Measurements from ENCODE around the gene TMEM138. TPM values are rescaled to one million over a fixed set of nuclear protein-coding genes. Genes with fewer than 3 reads are reported as not detected.

The TMEM138 gene
- total and polyA plus RNA-seq, 2 donors = 25.5 to 34.3 TPM

- H3K27ac ChIP-seq (ENCODE audit: low read depth) = no peak overlapping the region
- DNase-seq (ENCODE audit: extremely low spot score) = no peak
- H3K4me3 ChIP-seq (ENCODE audit: low read depth, low read length) = no peak overlapping the region
- H3K4me1 ChIP-seq (ENCODE audit: insufficient read depth) = peaks cover 8% of the 10 kb centered on the region
- no peaks in the 10 kb centered on the region for H3K36me3 ChIP-seq (ENCODE audit: insufficient read depth)
- WGBS = 60% methylated on average over 1 of the region's 1 CpG
These were observed 26.8 kb upstream of the TMEM138 start for GRCh38 chr11:61335355-61335710.

GRCh38 chr11:61336171-61336935 is 25.8 kb upstream of the TMEM138 start:
- H3K36me3 ChIP-seq (ENCODE audit: insufficient read depth) = no peaks in the 10 kb centered on the region
- no peak overlapping the region for H3K27ac ChIP-seq (ENCODE audit: low read depth)
- H3K4me1 ChIP-seq (ENCODE audit: insufficient read depth) = peaks cover 5% of the 10 kb centered on the region
- DNase-seq (ENCODE audit: extremely low spot score) = peak; percentile 40
- H3K4me3 ChIP-seq (ENCODE audit: low read depth, low read length) = no peak overlapping the region
- 30% methylated on average over 8 of the region's 8 CpGs for WGBS

GRCh38 chr11:61337706-61338470 is 24.3 kb upstream of the TMEM138 start:
- DNase-seq (ENCODE audit: extremely low spot score) = no peak
- H3K27ac ChIP-seq (ENCODE audit: low read depth) = no peak overlapping the region
- no peaks in the 10 kb centered on the region for H3K4me1 ChIP-seq (ENCODE audit: insufficient read depth)
- H3K36me3 ChIP-seq (ENCODE audit: insufficient read depth) = no peaks in the 10 kb centered on the region
- 94% methylated on average over 15 of the region's 15 CpGs for WGBS
- no peak overlapping the region for H3K4me3 ChIP-seq (ENCODE audit: low read depth, low read length)

DNA sequence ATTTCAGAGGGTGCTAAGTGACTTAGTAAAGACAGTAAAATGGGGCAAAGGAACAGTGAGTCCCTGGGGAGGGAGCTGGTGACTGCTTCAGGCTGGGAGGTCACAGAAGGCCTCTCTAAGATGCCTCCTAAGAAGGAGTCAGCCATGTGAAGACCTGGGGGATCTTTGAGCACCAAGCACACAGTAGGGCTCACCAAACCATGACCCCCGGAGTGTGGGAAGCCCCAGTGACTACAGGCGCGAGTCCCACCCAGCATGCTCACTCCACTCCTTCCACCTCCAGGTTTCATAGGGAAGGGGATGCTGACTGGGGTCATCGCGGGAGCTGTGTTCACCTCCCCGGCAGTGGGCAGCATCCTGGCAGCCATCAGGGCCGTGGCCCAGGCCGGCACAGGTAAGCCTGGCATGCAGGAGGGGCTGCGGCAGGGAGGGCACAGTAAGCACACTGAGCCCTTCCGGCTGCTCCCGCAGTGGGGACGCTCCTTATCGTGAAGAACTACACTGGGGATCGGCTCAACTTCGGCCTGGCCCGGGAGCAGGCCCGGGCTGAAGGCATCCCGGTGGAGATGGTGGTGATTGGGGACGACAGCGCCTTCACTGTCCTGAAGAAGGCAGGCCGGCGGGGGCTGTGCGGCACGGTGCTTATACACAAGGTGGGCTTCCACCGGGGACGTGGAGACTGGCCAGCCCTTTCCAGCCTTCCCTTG is 23.2 kb upstream of the TMEM138 start:
- Histone ChIP-seq H3K4me3 (ENCODE audit: low read depth, low read length) (no peak overlapping the region), H3K36me3 (ENCODE audit: insufficient read depth) (no peaks in the 10 kb centered on the region), H3K4me1 (ENCODE audit: insufficient read depth) (no peaks in the 10 kb centered on the region), H3K27ac (ENCODE audit: low read depth) (no peak overlapping the region)
- DNase-seq (ENCODE audit: extremely low spot score) = no peak
- 91% methylated on average over 26 of the region's 26 CpGs for WGBS

GRCh38 chr11:61339490-61339878 is 22.7 kb upstream of the TMEM138 start:
- no peak for DNase-seq (ENCODE audit: extremely low spot score)
- H3K27ac ChIP-seq (ENCODE audit: low read depth) = no peak overlapping the region
- H3K4me1 ChIP-seq (ENCODE audit: insufficient read depth) = no peaks in the 10 kb centered on the region
- WGBS = 85% methylated on average over 4 of the region's 4 CpGs
- H3K4me3 ChIP-seq (ENCODE audit: low read depth, low read length) = no peak overlapping the region
- no peaks in the 10 kb centered on the region for H3K36me3 ChIP-seq (ENCODE audit: insufficient read depth)

- WGBS = 99% methylated on average over 2 of the region's 2 CpGs
- no peak overlapping the region for H3K27ac ChIP-seq (ENCODE audit: low read depth)
- DNase-seq (ENCODE audit: extremely low spot score) = no peak
These were observed 21.2 kb upstream of the TMEM138 start for GRCh38 chr11:61340979-61341378.

GRCh38 chr11:61341706-61342105 is 20.5 kb upstream of the TMEM138 start:
- Histone ChIP-seq H3K36me3 (ENCODE audit: insufficient read depth) (no peaks in the 10 kb centered on the region), H3K27ac (ENCODE audit: low read depth) (no peak overlapping the region), H3K4me1 (ENCODE audit: insufficient read depth) (no peaks in the 10 kb centered on the region), H3K4me3 (ENCODE audit: low read depth, low read length) (no peak overlapping the region)
- DNase-seq (ENCODE audit: extremely low spot score) = no peak
- WGBS = 93% methylated on average over 4 of the region's 4 CpGs

More at GRCh38 chr11:61340979-61341378, 21.2 kb upstream of the TMEM138 start:
- no peaks in the 10 kb centered on the region for H3K36me3 ChIP-seq (ENCODE audit: insufficient read depth)
- no peak overlapping the region for H3K4me3 ChIP-seq (ENCODE audit: low read depth, low read length)
- no peaks in the 10 kb centered on the region for H3K4me1 ChIP-seq (ENCODE audit: insufficient read depth)

DNA sequence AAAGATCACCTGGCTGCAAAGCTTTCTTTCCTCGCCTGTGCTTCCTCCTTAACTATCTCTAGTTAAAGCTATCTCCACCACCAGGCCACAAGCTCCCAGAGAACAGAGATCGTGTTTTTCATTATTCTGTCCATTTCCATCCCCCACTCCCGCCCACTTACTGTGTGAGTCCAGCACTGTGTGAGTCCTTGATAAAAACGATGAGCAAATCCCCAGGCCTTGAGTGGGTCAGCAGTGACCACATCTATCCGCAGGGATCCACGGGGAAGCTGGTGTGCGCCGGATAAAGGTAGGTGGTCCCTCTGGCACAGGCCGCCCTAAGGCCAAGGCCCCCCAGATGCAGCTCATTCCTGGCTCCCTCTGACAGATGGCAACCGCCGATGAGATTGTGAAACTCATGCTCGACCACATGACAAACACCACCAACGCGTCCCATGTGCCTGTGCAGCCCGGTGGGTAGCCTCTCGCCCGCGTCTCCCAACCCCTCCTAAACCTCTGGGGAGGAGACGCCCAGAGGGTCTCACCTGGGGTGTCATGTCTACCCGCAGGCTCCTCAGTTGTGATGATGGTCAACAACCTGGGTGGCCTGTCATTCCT is 19.9 kb upstream of the TMEM138 start:
- H3K36me3 ChIP-seq (ENCODE audit: insufficient read depth) = no peaks in the 10 kb centered on the region
- WGBS = 90% methylated on average over 20 of the region's 20 CpGs
- H3K4me3 ChIP-seq (ENCODE audit: low read depth, low read length) = no peak overlapping the region
- DNase-seq (ENCODE audit: extremely low spot score) = no peak
- H3K27ac ChIP-seq (ENCODE audit: low read depth) = no peak overlapping the region
- H3K4me1 ChIP-seq (ENCODE audit: insufficient read depth) = no peaks in the 10 kb centered on the region

- no peak overlapping the region for H3K27ac ChIP-seq (ENCODE audit: low read depth)
- WGBS = 94% methylated on average over 29 of the region's 29 CpGs
- H3K36me3 ChIP-seq (ENCODE audit: insufficient read depth) = no peaks in the 10 kb centered on the region
These were observed 18.1 kb upstream of the TMEM138 start for GRCh38 chr11:61343792-61344745.

DNA sequence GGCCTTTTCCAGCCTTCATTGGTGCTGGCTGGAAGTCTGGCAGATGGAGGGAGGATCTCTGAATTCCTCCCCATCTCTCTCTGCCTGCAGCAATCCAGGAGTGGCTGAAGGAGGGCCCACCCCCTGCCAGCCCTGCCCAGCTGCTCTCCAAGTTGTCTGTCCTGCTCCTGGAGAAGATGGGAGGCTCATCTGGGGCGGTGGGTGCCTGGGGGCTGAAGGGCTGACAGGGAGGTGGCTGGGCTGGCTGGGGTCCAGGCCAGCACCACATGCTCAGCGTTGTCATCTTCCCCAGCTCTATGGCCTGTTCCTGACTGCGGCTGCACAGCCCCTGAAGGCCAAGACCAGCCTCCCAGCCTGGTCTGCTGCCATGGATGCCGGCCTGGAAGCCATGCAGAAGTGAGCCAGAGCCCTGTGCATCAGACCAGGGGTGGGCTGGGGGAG is 17.0 kb upstream of the TMEM138 start:
- H3K4me3 ChIP-seq (ENCODE audit: low read depth, low read length) = no peak overlapping the region
- H3K27ac ChIP-seq (ENCODE audit: low read depth) = no peak overlapping the region
- no peak for DNase-seq (ENCODE audit: extremely low spot score)
- H3K4me1 ChIP-seq (ENCODE audit: insufficient read depth) = no peaks in the 10 kb centered on the region
- H3K36me3 ChIP-seq (ENCODE audit: insufficient read depth) = no peaks in the 10 kb centered on the region
- 47% methylated on average over 4 of the region's 4 CpGs for WGBS

More at GRCh38 chr11:61343792-61344745, 18.1 kb upstream of the TMEM138 start:
- DNase-seq (ENCODE audit: extremely low spot score) = no peak
- Histone ChIP-seq H3K4me1 (ENCODE audit: insufficient read depth) (no peaks in the 10 kb centered on the region), H3K4me3 (ENCODE audit: low read depth, low read length) (no peak overlapping the region)

GRCh38 chr11:61345954-61346843 is 16.0 kb upstream of the TMEM138 start:
- DNase-seq (ENCODE audit: extremely low spot score) = no peak
- Histone ChIP-seq H3K36me3 (ENCODE audit: insufficient read depth) (no peaks in the 10 kb centered on the region), H3K4me1 (ENCODE audit: insufficient read depth) (no peaks in the 10 kb centered on the region), H3K27ac (ENCODE audit: low read depth) (no peak overlapping the region), H3K4me3 (ENCODE audit: low read depth, low read length) (no peak overlapping the region)
- 79% methylated on average over 14 of the region's 14 CpGs for WGBS

GRCh38 chr11:61347916-61348461 is 14.2 kb upstream of the TMEM138 start:
- Histone ChIP-seq H3K27ac (ENCODE audit: low read depth) (no peak overlapping the region), H3K36me3 (ENCODE audit: insufficient read depth) (peaks cover 2% of the 10 kb centered on the region), H3K4me3 (ENCODE audit: low read depth, low read length) (no peak overlapping the region), H3K4me1 (ENCODE audit: insufficient read depth) (no peaks in the 10 kb centered on the region)
- WGBS = 72% methylated on average over 11 of the region's 11 CpGs
- no peak for DNase-seq (ENCODE audit: extremely low spot score)
